HEK293T (cell line): ENCODE results near the gene ZDHHC7.

Experiments
- ARNT ChIP-seq: fragments of 450-650 bp; IDR thresholded peaks from 2 replicates; pipeline ENCODE4 v1.6.1; 2017; ENCODE audit warnings: mild to moderate bottlenecking
- FOXA1 ChIP-seq: fragments of 450-650 bp; IDR thresholded peaks from 2 replicates; pipeline ENCODE4 v1.6.1; 2016; ENCODE audit warnings: mild to moderate bottlenecking

DNA sequence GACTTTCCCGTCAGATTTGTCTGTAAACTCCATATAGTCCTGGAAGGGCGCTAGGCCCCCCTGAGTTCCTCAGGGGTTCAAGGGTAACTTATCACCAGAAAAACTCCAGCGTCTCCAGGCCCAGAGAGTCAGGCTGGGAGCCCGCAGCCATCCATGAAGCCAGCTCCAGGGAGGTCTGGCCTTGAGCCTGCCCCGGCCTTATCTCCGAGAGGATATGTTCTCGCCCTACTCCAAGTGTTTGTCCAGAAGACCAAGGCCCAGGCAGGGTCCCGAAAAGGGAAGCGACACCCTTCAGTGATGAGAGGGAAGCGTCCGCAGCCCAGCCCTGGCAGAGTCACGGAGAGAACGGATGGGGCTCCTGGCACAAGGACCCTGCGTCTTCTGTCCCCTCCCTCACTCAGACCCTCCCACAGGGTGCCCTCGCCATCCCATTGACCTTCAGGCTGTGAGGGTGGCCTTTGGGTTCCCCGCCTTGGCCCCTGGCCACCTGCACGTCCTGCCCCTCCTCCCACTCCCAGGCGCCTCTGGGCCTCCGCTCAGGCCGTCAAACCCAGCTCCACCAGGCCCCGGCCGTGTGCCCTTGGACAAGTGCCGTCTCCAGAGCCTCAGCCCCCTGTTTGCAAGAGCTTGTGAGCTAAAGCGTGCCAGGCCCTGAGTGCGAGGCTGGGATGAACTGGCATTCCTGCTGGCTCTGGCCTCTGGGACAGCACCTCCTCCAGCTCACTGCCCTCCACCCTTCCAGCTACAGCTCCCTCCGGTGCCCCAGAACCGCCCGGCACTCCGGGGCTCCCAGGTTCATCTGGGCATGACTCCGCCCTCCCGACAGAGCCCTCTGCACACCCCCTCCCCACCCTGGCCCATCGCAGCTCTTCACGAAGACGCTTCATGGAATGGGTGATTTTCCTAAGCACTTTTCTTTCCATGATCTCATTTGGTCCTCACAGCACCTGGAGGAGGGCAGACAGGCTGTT is 83.4 kb downstream of the ZDHHC7 start:
- TF ChIP-seq FOXA1, result no peak
- no peak for TF ChIP-seq ARNT
